Hepatocyte (in vitro differentiated cells): Measurements from ENCODE around the gene PNPLA1. TPM values are rescaled to one million over a fixed set of nuclear protein-coding genes. Genes with fewer than 3 reads are reported as not detected.
A peak's percentile ranks its signal among the peaks of the same experiment; 100 is the strongest.

ENCODE experiments used
- DNase-seq: peaks from one replicate; pipeline ENCODE4 v3.0.0-alpha.2; 2016; ENCODE audit warnings: low spot score
- H2AFZ ChIP-seq: fragments of 200-600 bp; sonication (generic); 2 replicates; pipeline ENCODE4 v1.6.0; 2016; ENCODE audit warnings: antibody characterized with exemption, mild to moderate bottlenecking
- H3K27ac ChIP-seq: fragments of 200-600 bp; sonication (generic); 2 replicates; pipeline ENCODE4 v1.5.1; 2016; ENCODE audit warnings: mild to moderate bottlenecking
- H3K27me3 ChIP-seq: fragments of 200-600 bp; sonication (generic); 2 replicates; pipeline ENCODE4 v1.6.1; 2016
- H3K36me3 ChIP-seq: fragments of 200-600 bp; sonication (generic); replicated peaks from 2 replicates; pipeline ENCODE4 v1.5.1; 2016; ENCODE audit warnings: low read depth; ENCODE audit not compliant: insufficient read depth
- H3K4me1 ChIP-seq: fragments of 200-600 bp; sonication (generic); 2 replicates; pipeline ENCODE4 v1.5.1; 2016; ENCODE audit warnings: mild to moderate bottlenecking, moderate library complexity; ENCODE audit not compliant: insufficient read depth
- H3K4me2 ChIP-seq: fragments of 200-600 bp; sonication (generic); 2 replicates; pipeline ENCODE4 v1.6.0; 2016
- H3K4me3 ChIP-seq: fragments of 200-600 bp; sonication (generic); 2 replicates; pipeline ENCODE4 v1.5.1; 2016; ENCODE audit warnings: mild to moderate bottlenecking
- H3K79me2 ChIP-seq: fragments of 200-600 bp; sonication (generic); 2 replicates; pipeline ENCODE4 v1.6.0; 2017; ENCODE audit warnings: mild to moderate bottlenecking
- H3K9me2 ChIP-seq: fragments of 200-600 bp; sonication (generic); replicated peaks from 2 replicates; pipeline ENCODE4 v1.6.0; 2017; ENCODE audit warnings: mild to moderate bottlenecking; ENCODE audit not compliant: insufficient read depth
- H3K9me3 ChIP-seq: fragments of 200-600 bp; sonication (generic); 2 replicates; pipeline ENCODE4 v1.5.1; 2016; ENCODE audit warnings: low read depth, mild to moderate bottlenecking
- H4K20me1 ChIP-seq: fragments of 200-600 bp; sonication (generic); 2 replicates; pipeline ENCODE4 v1.6.0; 2016; ENCODE audit warnings: mild to moderate bottlenecking; ENCODE audit not compliant: insufficient read depth, poor library complexity, severe bottlenecking
- CTCF ChIP-seq: fragments of 200-600 bp; sonication (generic); IDR thresholded peaks from 2 replicates; pipeline ENCODE4 v1.5.1; 2016; ENCODE audit warnings: antibody characterized with exemption, mild to moderate bottlenecking; ENCODE audit not compliant: poor library complexity
- EZH2 ChIP-seq: fragments of 200-600 bp; sonication (generic); IDR thresholded peaks from 2 replicates; pipeline ENCODE4 v1.6.1; 2016; ENCODE audit warnings: antibody characterized with exemption, mild to moderate bottlenecking, borderline replicate concordance
- EZH2phosphoT487 ChIP-seq: fragments of 200-600 bp; sonication (generic); IDR thresholded peaks from one replicate; pipeline ENCODE4 v1.6.1; 2018; ENCODE audit warnings: antibody characterized with exemption, mild to moderate bottlenecking, low read depth, moderate library complexity; ENCODE audit not compliant: unreplicated experiment, severe bottlenecking
- WGBS: methylation state at CpG from one replicate; pipeline ENCODE4 v1.1.6; 2016; ENCODE audit warnings: low lambda C conversion rate; ENCODE audit errors: missing lambda C conversion rate; 5-methylcytosine and 5-hydroxymethylcytosine counted together
- polyA plus RNA-seq: library from polyadenylated mRNA; unstranded; fragments of >200 nt; fragmentation: Nextera tagmentation; extraction: Ambion mirVana; gene quantifications from 2 replicates; pipeline ENCODE4 v1.2.1, GENCODE V29; 2016
- total RNA-seq: library from RNA; depleted of rRNA; stranded (reverse); fragments of >200 nt; gene quantifications from 2 replicates; pipeline ENCODE4 v1.2.3, GENCODE V29; 2014

The PNPLA1 gene
- total and polyA plus RNA-seq, 2 experiments from 2014 or later, result 0.48 to 0.57 TPM

- Histone ChIP-seq H3K9me3 (no peaks in the 10 kb centered on the region), H3K27ac (peak overlapping the region; percentile 75), H3K4me3 (no peak overlapping the region), H3K79me2 (no peaks in the 10 kb centered on the region), H3K27me3 (no peaks in the 10 kb centered on the region), H4K20me1 (no peaks in the 10 kb centered on the region), H2AFZ (no peak overlapping the region), H3K9me2 (no peaks in the 10 kb centered on the region), H3K4me2 (no peak overlapping the region), H3K4me1 (peaks cover 15% of the 10 kb centered on the region), H3K36me3 (no peaks in the 10 kb centered on the region)
- 92% methylated on average over 20 of the region's 20 CpGs for WGBS
- DNase-seq, result no peak
- TF ChIP-seq EZH2phosphoT487 (no peak), EZH2 (no peak), CTCF (no peak)
Observed at GRCh38 chr6:36346486-36347273, 76.8 kb downstream of the PNPLA1 start.

DNA sequence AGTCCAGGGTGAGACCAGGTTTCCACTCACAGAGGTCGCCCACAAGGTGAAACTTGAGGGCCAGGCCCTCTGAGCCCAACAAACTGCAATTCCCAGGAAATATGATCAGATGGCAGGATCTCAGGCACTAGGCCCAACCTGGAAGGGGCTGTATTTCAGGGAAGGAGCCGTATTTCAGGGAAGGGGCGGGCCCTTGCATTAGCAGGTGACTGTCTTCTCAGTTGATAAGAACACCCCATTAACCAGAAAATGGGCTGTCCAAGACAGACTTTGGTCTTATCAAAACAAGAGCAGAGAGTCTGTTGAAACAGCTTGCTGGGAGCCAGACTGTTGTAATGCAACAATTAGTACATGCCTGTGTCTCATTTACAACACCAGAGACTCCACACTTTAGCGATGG, 77.8 kb downstream of the PNPLA1 start:
- 55% methylated on average over 4 of the region's 4 CpGs for WGBS
- H4K20me1 ChIP-seq, result no peaks in the 10 kb centered on the region
- H3K36me3 ChIP-seq, result no peaks in the 10 kb centered on the region
- H3K9me3 ChIP-seq, result no peaks in the 10 kb centered on the region
- H2AFZ ChIP-seq, result no peak overlapping the region
- H3K4me1 ChIP-seq, result peaks cover 18% of the 10 kb centered on the region
- TF ChIP-seq CTCF (no peak), EZH2 (no peak), EZH2phosphoT487 (no peak)
- peak; percentile 57 for DNase-seq
- H3K4me2 ChIP-seq, result no peak overlapping the region
- no peaks in the 10 kb centered on the region for H3K9me2 ChIP-seq
- no peak overlapping the region for H3K4me3 ChIP-seq
- no peaks in the 10 kb centered on the region for H3K27me3 ChIP-seq
- H3K27ac ChIP-seq, result peak overlapping the region; percentile 75
- H3K79me2 ChIP-seq, result no peaks in the 10 kb centered on the region

DNA sequence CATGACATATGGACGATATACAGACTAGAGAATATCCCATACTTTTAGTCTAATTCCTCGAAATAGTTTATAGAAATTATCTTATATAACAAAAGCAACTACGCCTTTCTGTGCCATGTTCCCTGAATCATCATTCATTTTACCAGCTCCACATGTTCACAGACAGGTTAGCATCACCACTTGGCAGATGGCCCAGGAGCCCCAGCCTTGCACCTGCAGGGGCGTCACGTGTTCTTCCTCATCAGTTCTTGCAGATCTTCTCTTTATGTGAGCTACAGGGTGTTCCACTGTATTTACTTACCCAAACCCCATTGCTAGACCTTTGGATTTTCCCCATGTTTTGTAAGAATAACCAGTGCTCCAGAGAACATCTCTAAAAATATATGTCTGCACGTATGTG, 79.4 kb downstream of the PNPLA1 start:
- no peaks in the 10 kb centered on the region for H3K27me3 ChIP-seq
- no peaks in the 10 kb centered on the region for H3K9me3 ChIP-seq
- no peak for DNase-seq
- peaks cover 18% of the 10 kb centered on the region for H3K4me1 ChIP-seq
- H3K79me2 ChIP-seq, result no peaks in the 10 kb centered on the region
- H4K20me1 ChIP-seq, result no peaks in the 10 kb centered on the region
- H3K4me3 ChIP-seq, result no peak overlapping the region
- peak overlapping the region; percentile 90 for H3K27ac ChIP-seq
- no peaks in the 10 kb centered on the region for H3K36me3 ChIP-seq
- 91% methylated on average over 6 of the region's 6 CpGs for WGBS
- no peaks in the 10 kb centered on the region for H3K9me2 ChIP-seq
- H3K4me2 ChIP-seq, result no peak overlapping the region
- H2AFZ ChIP-seq, result no peak overlapping the region
- TF ChIP-seq EZH2 (no peak), EZH2phosphoT487 (no peak), CTCF (no peak)
